Measurements from ENCODE around the gene CDH5. TPM values are rescaled to one million over a fixed set of nuclear protein-coding genes. Genes with fewer than 3 reads are reported as not detected.

The CDH5 gene
- total and polyA plus RNA-seq, 4 donors: 5.5 to 21.9 (median 17.5) TPM

GRCh38 chr16:66401610-66402009, 35.1 kb downstream of the CDH5 start:
- 80% methylated on average over 11 of the region's 11 CpGs for WGBS

More at GRCh38 chr16:66401610-66402009, 35.1 kb downstream of the CDH5 start:
- H3K27me3 ChIP-seq (ENCODE audit: control insufficient read depth in 4 of 4, insufficient read depth in 4 of 4, low read length in 3 of 4): peaks cover 0 to 4% (median 0%) of the 10 kb centered on the region in 4 donors
- H3K4me3 ChIP-seq (ENCODE audit: low read depth in 1 of 3, low read length in 3 of 3): no peak overlapping the region
- H3K36me3 ChIP-seq (ENCODE audit: control insufficient read depth in 4 of 4, insufficient read depth in 3 of 4, low read depth in 1 of 4, low read length in 3 of 4): peaks cover 0 to 2% (median 0%) of the 10 kb centered on the region in 4 donors
- TF ChIP-seq EGR1 (IDR thresholded peaks at IDR 0.05; ENCODE audit: low read depth in 2 of 2) (no peak), HNF4G (IDR thresholded peaks at IDR 0.05) (no peak), NR2F2 (IDR thresholded peaks at IDR 0.05) (no peak), CTCF (IDR thresholded peaks at IDR 0.05; ENCODE audit: low read depth, low read length, missing input control) (no peak), ZBTB33 (IDR thresholded peaks at IDR 0.05) (no peak), REST (IDR thresholded peaks at IDR 0.05) (no peak), RXRA (IDR thresholded peaks at IDR 0.05) (no peak)
- no peak overlapping the region for H3K27ac ChIP-seq (ENCODE audit: low read depth in 1 of 2, low read length in 2 of 2)
- H3K4me1 ChIP-seq (ENCODE audit: control insufficient read depth in 4 of 4, insufficient read depth in 4 of 4, low read length in 3 of 4): peaks cover 0 to 2% (median 1%) of the 10 kb centered on the region in 4 donors
- no peak for DNase-seq (ENCODE audit: low spot score)
- H3K9ac ChIP-seq (ENCODE audit: low read depth in 1 of 2, low read length in 2 of 2): no peak overlapping the region
- no peaks in the 10 kb centered on the region for H3K9me3 ChIP-seq (ENCODE audit: control insufficient read depth in 4 of 4, low read length in 3 of 4)
